ENCODE measurements around the gene CNTROB. TPM values are rescaled to one million over a fixed set of nuclear protein-coding genes. Genes with fewer than 3 reads are reported as not detected.

Gene CNTROB
- total and polyA plus RNA-seq, 9 donors = 15.8 to 41.0 (median 35.0) TPM

DNA sequence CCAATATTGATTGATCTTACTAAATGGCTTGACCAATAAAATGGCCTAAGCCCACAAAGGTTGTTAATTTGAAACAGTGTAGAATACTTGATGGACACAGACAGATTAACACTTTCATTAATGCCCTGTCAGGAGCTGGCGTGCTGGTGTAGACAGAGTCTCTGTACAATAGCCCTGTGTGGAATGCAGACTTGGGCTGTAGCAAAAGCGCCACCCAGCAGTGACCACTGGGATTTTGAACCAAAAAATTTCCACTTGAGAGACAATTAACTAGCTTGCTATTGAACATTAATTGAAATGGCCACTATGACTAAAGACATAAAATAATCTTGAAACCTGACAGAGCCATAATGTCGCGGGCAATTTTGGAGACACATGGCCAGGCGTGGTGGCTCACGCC, 50.7 kb downstream of the CNTROB start:
- Histone ChIP-seq H3K36me3 (ENCODE audit: control insufficient read depth, insufficient read depth, low read length) (no peaks in the 10 kb centered on the region), H3K27ac (ENCODE audit: low read length) (no peak overlapping the region), H3K4me3 (ENCODE audit: low read length) (no peak overlapping the region), H3K9me3 (replicated peaks; ENCODE audit: control insufficient read depth, low read depth, low read length) (no peaks in the 10 kb centered on the region), H3K4me1 (ENCODE audit: control insufficient read depth, insufficient read depth, low read length) (no peaks in the 10 kb centered on the region), H3K27me3 (ENCODE audit: control insufficient read depth, insufficient read depth, low read length) (peaks cover 8% of the 10 kb centered on the region)
- WGBS (ENCODE audit: insufficient coverage) = 87% methylated on average over 5 of the region's 6 CpGs
- DNase-seq = no peak

- Histone ChIP-seq H3K4me1 (ENCODE audit: control insufficient read depth, insufficient read depth, low read length) (peaks cover 3% of the 10 kb centered on the region), H3K9me3 (replicated peaks; ENCODE audit: control insufficient read depth, low read depth, low read length) (no peaks in the 10 kb centered on the region), H3K4me3 (ENCODE audit: low read length) (no peak overlapping the region), H3K27me3 (ENCODE audit: control insufficient read depth, insufficient read depth, low read length) (peaks cover 8% of the 10 kb centered on the region), H3K27ac (ENCODE audit: low read length) (no peak overlapping the region), H3K36me3 (ENCODE audit: control insufficient read depth, insufficient read depth, low read length) (no peaks in the 10 kb centered on the region)
- DNase-seq = no peak
- WGBS (ENCODE audit: insufficient coverage) = 90% methylated on average over 9 of the region's 9 CpGs
Observed at GRCh38 chr17:7984904-7985303, 52.9 kb downstream of the CNTROB start.

GRCh38 chr17:7987112-7987893, 55.3 kb downstream of the CNTROB start:
- peaks cover 8% of the 10 kb centered on the region for H3K4me1 ChIP-seq (ENCODE audit: control insufficient read depth, insufficient read depth, low read length)

DNA sequence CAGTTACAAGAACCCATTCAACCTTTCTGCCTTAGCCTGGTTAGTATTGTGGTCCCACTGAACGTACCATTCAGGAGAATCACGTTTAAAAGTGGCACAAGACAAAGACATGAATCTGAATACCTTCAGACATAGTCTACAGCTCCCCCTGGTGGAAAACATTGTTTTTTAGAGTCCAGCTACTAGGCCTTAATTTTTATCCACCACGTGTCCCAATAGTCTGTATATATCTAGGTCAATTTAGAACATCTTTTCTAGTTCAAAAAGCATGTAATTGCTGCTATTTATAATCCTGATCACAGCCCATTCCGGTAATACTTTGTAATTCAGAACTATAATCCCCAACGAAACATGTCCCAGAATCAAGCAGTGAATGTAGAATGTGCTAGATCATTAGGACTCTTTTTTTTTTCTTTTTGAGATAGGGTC, 56.8 kb downstream of the CNTROB start:
- Histone ChIP-seq H3K9me3 (replicated peaks; ENCODE audit: control insufficient read depth, low read depth, low read length) (no peaks in the 10 kb centered on the region), H3K27ac (ENCODE audit: low read length) (no peak overlapping the region), H3K27me3 (ENCODE audit: control insufficient read depth, insufficient read depth, low read length) (peaks cover 16% of the 10 kb centered on the region), H3K4me3 (ENCODE audit: low read length) (no peak overlapping the region), H3K36me3 (ENCODE audit: control insufficient read depth, insufficient read depth, low read length) (no peaks in the 10 kb centered on the region), H3K4me1 (ENCODE audit: control insufficient read depth, insufficient read depth, low read length) (peaks cover 8% of the 10 kb centered on the region)
- no CpG with 5 or more reads among the region's 5 CpGs for WGBS (ENCODE audit: insufficient coverage)
- peak; percentile 92 for DNase-seq

More at GRCh38 chr17:7987112-7987893, 55.3 kb downstream of the CNTROB start:
- no peaks in the 10 kb centered on the region for H3K9me3 ChIP-seq (replicated peaks; ENCODE audit: control insufficient read depth, low read depth, low read length)
- H3K36me3 ChIP-seq (ENCODE audit: control insufficient read depth, insufficient read depth, low read length) = no peaks in the 10 kb centered on the region
- peak; percentile 49 for DNase-seq
- WGBS (ENCODE audit: insufficient coverage) = 46% methylated on average over 9 of the region's 12 CpGs
- H3K27ac ChIP-seq (ENCODE audit: low read length) = no peak overlapping the region
- H3K4me3 ChIP-seq (ENCODE audit: low read length) = no peak overlapping the region
- peaks cover 9% of the 10 kb centered on the region for H3K27me3 ChIP-seq (ENCODE audit: control insufficient read depth, insufficient read depth, low read length)

DNA sequence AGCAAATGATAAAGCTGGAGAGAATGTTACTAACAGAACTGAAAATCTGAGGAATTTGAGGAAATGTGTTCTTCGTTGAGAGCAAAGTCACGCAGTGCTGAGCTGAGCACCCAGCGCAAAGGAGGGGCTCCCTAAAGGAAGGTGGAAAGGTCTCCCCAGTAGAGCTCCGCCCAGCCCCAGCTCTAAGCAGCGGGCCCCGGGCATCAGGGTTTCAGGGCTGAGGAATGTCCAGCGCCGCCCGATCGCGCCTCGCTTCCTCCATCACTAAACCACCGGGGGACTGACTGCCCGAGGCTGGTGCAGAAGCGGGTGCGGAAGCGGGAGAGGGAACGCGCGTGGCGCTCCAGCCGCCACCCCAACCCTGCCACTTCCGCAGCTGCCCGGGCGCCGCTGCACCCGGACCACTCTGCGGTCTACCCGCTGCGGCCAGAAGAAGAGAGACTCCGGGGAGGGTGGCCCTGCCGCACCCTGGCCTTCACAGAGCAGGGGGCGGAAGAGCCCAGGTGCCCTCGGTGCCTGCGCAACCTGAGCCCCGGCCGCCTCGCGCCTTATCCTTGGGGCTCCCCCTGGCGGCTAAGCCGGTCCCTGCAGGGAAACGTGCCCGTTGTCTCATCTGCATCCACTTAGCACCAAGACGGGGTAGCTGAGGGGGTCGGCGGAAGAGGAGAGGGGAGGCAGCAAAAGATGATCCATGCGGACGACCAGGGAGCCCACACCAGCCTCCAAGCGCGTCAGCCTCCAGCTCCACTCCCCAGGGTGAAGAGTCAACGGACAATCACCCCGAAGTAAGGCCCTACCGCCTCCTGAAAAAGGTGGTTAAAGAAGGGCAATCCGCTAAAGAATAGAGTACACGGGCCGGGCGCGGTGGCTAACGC, 58.0 kb downstream of the CNTROB start:
- Histone ChIP-seq H3K9me3 (replicated peaks; ENCODE audit: control insufficient read depth, low read depth, low read length) (no peaks in the 10 kb centered on the region), H3K27ac (ENCODE audit: low read length) (no peak overlapping the region), H3K4me3 (ENCODE audit: low read length) (peak overlapping the region; percentile 65), H3K27me3 (ENCODE audit: control insufficient read depth, insufficient read depth, low read length) (peaks cover 11% of the 10 kb centered on the region), H3K4me1 (ENCODE audit: control insufficient read depth, insufficient read depth, low read length) (peaks cover 8% of the 10 kb centered on the region), H3K36me3 (ENCODE audit: control insufficient read depth, insufficient read depth, low read length) (no peaks in the 10 kb centered on the region)
- peak; percentile 78 for DNase-seq
- 2% methylated on average over 49 of the region's 59 CpGs for WGBS (ENCODE audit: insufficient coverage)

DNA sequence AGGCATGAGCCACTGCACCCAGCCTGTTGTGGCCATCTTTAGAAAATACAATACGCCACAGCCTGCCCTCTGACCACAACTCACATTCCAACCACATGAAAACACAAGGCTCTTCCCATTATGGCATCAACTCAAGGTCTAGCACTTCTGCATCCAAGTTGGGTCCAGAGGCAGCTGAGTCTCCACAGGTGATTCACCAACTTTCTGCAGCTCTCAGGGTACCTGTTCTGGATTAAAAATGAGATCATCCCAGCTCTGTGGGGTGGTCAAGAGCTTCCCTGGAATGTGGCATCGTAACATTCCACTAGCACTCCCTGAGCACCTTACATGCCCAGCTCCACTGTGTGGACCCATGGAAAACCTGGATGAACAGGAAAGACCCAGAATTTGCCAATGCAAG, 60.5 kb downstream of the CNTROB start:
- H3K4me1 ChIP-seq (ENCODE audit: control insufficient read depth, insufficient read depth, low read length) = peaks cover 12% of the 10 kb centered on the region
- no peak overlapping the region for H3K4me3 ChIP-seq (ENCODE audit: low read length)
- peaks cover 11% of the 10 kb centered on the region for H3K27me3 ChIP-seq (ENCODE audit: control insufficient read depth, insufficient read depth, low read length)
- H3K9me3 ChIP-seq (replicated peaks; ENCODE audit: control insufficient read depth, low read depth, low read length) = no peaks in the 10 kb centered on the region
- 60% methylated on average over 1 of the region's 2 CpGs for WGBS (ENCODE audit: insufficient coverage)
- H3K27ac ChIP-seq (ENCODE audit: low read length) = no peak overlapping the region
- H3K36me3 ChIP-seq (ENCODE audit: control insufficient read depth, insufficient read depth, low read length) = no peaks in the 10 kb centered on the region
- DNase-seq = no peak

GRCh38 chr17:7992924-7993323, 60.9 kb downstream of the CNTROB start:
- no peak for DNase-seq
- no peaks in the 10 kb centered on the region for H3K36me3 ChIP-seq (ENCODE audit: control insufficient read depth, insufficient read depth, low read length)
- H3K27me3 ChIP-seq (ENCODE audit: control insufficient read depth, insufficient read depth, low read length) = peaks cover 11% of the 10 kb centered on the region
- H3K9me3 ChIP-seq (replicated peaks; ENCODE audit: control insufficient read depth, low read depth, low read length) = no peaks in the 10 kb centered on the region
- H3K4me3 ChIP-seq (ENCODE audit: low read length) = no peak overlapping the region
- H3K27ac ChIP-seq (ENCODE audit: low read length) = no peak overlapping the region
- WGBS (ENCODE audit: insufficient coverage) = 80% methylated on average over 1 of the region's 3 CpGs
- H3K4me1 ChIP-seq (ENCODE audit: control insufficient read depth, insufficient read depth, low read length) = peaks cover 14% of the 10 kb centered on the region

GRCh38 chr17:7993972-7994589, 62.1 kb downstream of the CNTROB start:
- Histone ChIP-seq H3K4me3 (ENCODE audit: low read length) (no peak overlapping the region), H3K9me3 (replicated peaks; ENCODE audit: control insufficient read depth, low read depth, low read length) (no peaks in the 10 kb centered on the region), H3K36me3 (ENCODE audit: control insufficient read depth, insufficient read depth, low read length) (no peaks in the 10 kb centered on the region), H3K27me3 (ENCODE audit: control insufficient read depth, insufficient read depth, low read length) (peaks cover 18% of the 10 kb centered on the region), H3K27ac (ENCODE audit: low read length) (no peak overlapping the region), H3K4me1 (ENCODE audit: control insufficient read depth, insufficient read depth, low read length) (peaks cover 14% of the 10 kb centered on the region)
- 72% methylated on average over 23 of the region's 27 CpGs for WGBS (ENCODE audit: insufficient coverage)
- DNase-seq = peak; percentile 62

- no CpG with 5 or more reads among the region's 2 CpGs for WGBS (ENCODE audit: insufficient coverage)
- Histone ChIP-seq H3K27ac (ENCODE audit: low read length) (no peak overlapping the region), H3K4me1 (ENCODE audit: control insufficient read depth, insufficient read depth, low read length) (peaks cover 6% of the 10 kb centered on the region), H3K9me3 (replicated peaks; ENCODE audit: control insufficient read depth, low read depth, low read length) (no peaks in the 10 kb centered on the region), H3K4me3 (ENCODE audit: low read length) (no peak overlapping the region), H3K27me3 (ENCODE audit: control insufficient read depth, insufficient read depth, low read length) (peaks cover 25% of the 10 kb centered on the region), H3K36me3 (ENCODE audit: control insufficient read depth, insufficient read depth, low read length) (no peaks in the 10 kb centered on the region)
- no peak for DNase-seq
Observed at GRCh38 chr17:7995724-7996123, 63.7 kb downstream of the CNTROB start.

GRCh38 chr17:7997186-7997585, 65.2 kb downstream of the CNTROB start:
- 26% methylated on average over 3 of the region's 5 CpGs for WGBS (ENCODE audit: insufficient coverage)
- Histone ChIP-seq H3K27me3 (ENCODE audit: control insufficient read depth, insufficient read depth, low read length) (peaks cover 32% of the 10 kb centered on the region), H3K36me3 (ENCODE audit: control insufficient read depth, insufficient read depth, low read length) (no peaks in the 10 kb centered on the region), H3K27ac (ENCODE audit: low read length) (no peak overlapping the region), H3K4me3 (ENCODE audit: low read length) (no peak overlapping the region), H3K9me3 (replicated peaks; ENCODE audit: control insufficient read depth, low read depth, low read length) (no peaks in the 10 kb centered on the region), H3K4me1 (ENCODE audit: control insufficient read depth, insufficient read depth, low read length) (peaks cover 9% of the 10 kb centered on the region)
- DNase-seq = peak; percentile 43

All from muscle of leg (tissue), 11 donors.